Skeletal muscle satellite cell (primary cell): Measurements from ENCODE around the gene ANKRD26.

ENCODE experiments used
- H3K27me3 ChIP-seq: 2 replicates; pipeline ENCODE4 v1.7.0; 2013; ENCODE audit warnings: low read length; ENCODE audit not compliant: control insufficient read depth, insufficient read depth
- H3K36me3 ChIP-seq: 2 replicates; pipeline ENCODE4 v1.7.0; 2013; ENCODE audit warnings: mild to moderate bottlenecking, control low read depth, low read length; ENCODE audit not compliant: insufficient read depth
- H3K4me1 ChIP-seq: 2 replicates; pipeline ENCODE4 v1.7.0; 2013; ENCODE audit warnings: low read length; ENCODE audit not compliant: control insufficient read depth, insufficient read depth
- H3K4me2 ChIP-seq: 2 replicates; pipeline ENCODE4 v1.7.0; 2013; ENCODE audit warnings: mild to moderate bottlenecking, low read length
- H3K4me3 ChIP-seq: 2 replicates; pipeline ENCODE4 v1.7.0; 2013; ENCODE audit warnings: low read length
- H3K9ac ChIP-seq: 2 replicates; pipeline ENCODE4 v1.7.0; 2013; ENCODE audit warnings: mild to moderate bottlenecking, low read depth, low read length, moderate library complexity
- H3K9me3 ChIP-seq: replicated peaks from 2 replicates; pipeline ENCODE4 v1.7.0; 2013; ENCODE audit warnings: mild to moderate bottlenecking, control low read depth, low read length
- small RNA-seq: library from RNA; depleted of rRNA; stranded (forward); fragments of <200 nt; gene quantifications from one replicate; pipeline ENCODE3, GENCODE V24; 2012

Gene ANKRD26

DNA sequence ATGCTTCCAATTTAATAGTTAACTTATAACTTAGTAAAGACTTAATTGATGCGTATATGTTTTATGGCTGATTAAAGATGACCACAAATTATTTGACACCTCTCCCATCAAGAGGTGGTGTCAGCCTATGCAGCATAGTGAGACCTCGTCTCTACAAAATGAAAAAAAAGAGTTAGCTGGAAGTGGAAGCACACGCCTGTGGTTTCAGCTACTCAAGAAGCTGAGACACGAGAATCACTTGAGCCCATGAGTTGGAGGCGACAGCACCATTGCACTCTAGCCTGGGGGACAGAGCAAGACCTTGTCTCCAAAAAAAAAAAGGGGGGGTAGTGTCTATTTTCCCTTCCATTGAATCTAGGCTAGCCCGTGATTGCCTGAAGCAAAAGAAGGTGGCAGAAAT is 140.5 kb downstream of the ANKRD26 start:
- H3K9me3 ChIP-seq, result no peaks in the 10 kb centered on the region
- H3K4me1 ChIP-seq, result no peaks in the 10 kb centered on the region
- H3K9ac ChIP-seq, result no peak overlapping the region
- H3K36me3 ChIP-seq, result no peaks in the 10 kb centered on the region
- no peak overlapping the region for H3K4me3 ChIP-seq
- H3K27me3 ChIP-seq, result no peaks in the 10 kb centered on the region
- H3K4me2 ChIP-seq, result no peak overlapping the region

Small RNA genes within 50 kb of the gene (small RNA-seq; reads per million reads assigned to genes)
- gene RNU6-490P, result 2.1 reads per million, percentile 67 among the genes with 10 or more reads in this experiment
